SJCRH30 (cell line): ENCODE data around the gene SH3GL2. TPM values are rescaled to one million over a fixed set of nuclear protein-coding genes. Genes with fewer than 3 reads are reported as not detected.

Source experiments
- DNase-seq, 2 experiments: peaks; one replicate each; pipeline ENCODE4 v3.0.0-alpha.2; 2015 to 2020
- H3K27ac ChIP-seq: fragments of 250-450 bp; sonication (Bioruptor Pico); 2 replicates; pipeline ENCODE4 v1.5.1; 2020; ENCODE audit warnings: mild to moderate bottlenecking, moderate library complexity
- H3K27me3 ChIP-seq: fragments of 250-450 bp; sonication (Bioruptor Pico); 2 replicates; pipeline ENCODE4 v1.5.1; 2020; ENCODE audit warnings: mild to moderate bottlenecking, moderate library complexity
- H3K36me3 ChIP-seq: fragments of 250-450 bp; sonication (Bioruptor Pico); 2 replicates; pipeline ENCODE4 v1.5.1; 2020; ENCODE audit warnings: mild to moderate bottlenecking, moderate library complexity
- H3K4me1 ChIP-seq: fragments of 250-450 bp; sonication (Bioruptor Pico); 2 replicates; pipeline ENCODE4 v1.5.1; 2020; ENCODE audit warnings: mild to moderate bottlenecking, moderate library complexity
- H3K4me3 ChIP-seq: fragments of 250-450 bp; sonication (Bioruptor Pico); 2 replicates; pipeline ENCODE4 v1.5.1; 2020; ENCODE audit warnings: mild to moderate bottlenecking, moderate library complexity
- H3K9me3 ChIP-seq: fragments of 250-450 bp; sonication (Bioruptor Pico); replicated peaks from 2 replicates; pipeline ENCODE4 v1.5.1; 2020; ENCODE audit warnings: mild to moderate bottlenecking, moderate library complexity
- total RNA-seq: library from RNA; depleted of rRNA; stranded (reverse); fragments of >200 nt; shearing (Covaris generic); gene quantifications from 2 replicates; pipeline ENCODE4 v1.2.3, GENCODE V29; 2014

The SH3GL2 gene
- total RNA-seq, 1 experiment from 2014 or later: 0.10 TPM

- H3K4me3 ChIP-seq: no peak overlapping the region
- no peaks in the 10 kb centered on the region for H3K27me3 ChIP-seq
- H3K9me3 ChIP-seq: no peaks in the 10 kb centered on the region
- DNase-seq: no peak
- H3K36me3 ChIP-seq: no peaks in the 10 kb centered on the region
- no peaks in the 10 kb centered on the region for H3K4me1 ChIP-seq
- no peak overlapping the region for H3K27ac ChIP-seq
These were observed 79.4 kb downstream of the SH3GL2 start for GRCh38 chr9:17658237-17658636.

DNA sequence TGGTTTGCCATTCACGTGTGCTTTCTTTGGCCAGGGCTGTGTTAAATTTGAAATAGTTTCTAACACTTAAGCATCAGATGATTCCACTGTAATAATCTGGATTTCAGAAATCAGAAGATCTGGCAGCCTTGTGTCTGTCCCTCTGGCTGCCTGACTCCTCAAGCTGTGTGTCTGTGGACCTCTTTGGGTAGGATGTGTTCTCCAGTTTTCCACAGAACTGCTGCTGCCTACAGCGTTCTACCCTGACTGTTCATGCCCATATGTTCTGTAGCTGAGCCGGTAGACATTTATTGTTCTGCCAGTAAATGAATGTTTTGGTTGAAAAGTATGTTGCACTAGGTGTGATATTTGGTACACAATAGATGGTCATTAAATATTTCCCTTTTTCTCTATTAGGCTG is 81.3 kb downstream of the SH3GL2 start:
- DNase-seq: no peak
- H3K27me3 ChIP-seq: no peaks in the 10 kb centered on the region
- H3K4me3 ChIP-seq: no peak overlapping the region
- H3K9me3 ChIP-seq: no peaks in the 10 kb centered on the region
- H3K4me1 ChIP-seq: no peaks in the 10 kb centered on the region
- no peaks in the 10 kb centered on the region for H3K36me3 ChIP-seq
- H3K27ac ChIP-seq: no peak overlapping the region

DNA sequence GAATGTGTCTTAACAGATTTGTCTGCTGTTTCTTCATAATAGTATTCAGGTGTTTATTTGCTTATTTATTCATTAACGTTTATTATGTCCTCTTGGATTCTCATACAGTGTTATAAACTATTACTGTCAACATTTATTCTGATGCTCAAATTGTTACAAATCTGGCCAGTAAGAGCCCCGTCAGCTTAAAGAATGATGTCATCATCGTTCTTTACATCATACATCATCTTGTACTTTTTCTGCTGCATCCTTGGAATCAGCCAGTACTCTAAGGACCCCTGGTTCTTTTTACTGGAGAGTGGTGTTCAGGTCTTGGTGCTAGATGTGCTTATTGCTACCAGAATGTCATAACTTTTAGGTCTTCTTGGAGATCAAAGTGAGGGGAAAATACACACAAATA is 86.6 kb downstream of the SH3GL2 start:
- Histone ChIP-seq H3K4me3 (no peak overlapping the region), H3K27me3 (no peaks in the 10 kb centered on the region), H3K9me3 (no peaks in the 10 kb centered on the region), H3K27ac (no peak overlapping the region), H3K4me1 (no peaks in the 10 kb centered on the region), H3K36me3 (no peaks in the 10 kb centered on the region)
- no peak for DNase-seq

GRCh38 chr9:17669206-17669605 is 90.3 kb downstream of the SH3GL2 start:
- no peak overlapping the region for H3K27ac ChIP-seq
- H3K9me3 ChIP-seq: no peaks in the 10 kb centered on the region
- no peak overlapping the region for H3K4me3 ChIP-seq
- no peaks in the 10 kb centered on the region for H3K4me1 ChIP-seq
- no peaks in the 10 kb centered on the region for H3K36me3 ChIP-seq
- DNase-seq: no peak
- H3K27me3 ChIP-seq: no peaks in the 10 kb centered on the region

- Histone ChIP-seq H3K4me1 (no peaks in the 10 kb centered on the region), H3K36me3 (no peaks in the 10 kb centered on the region), H3K4me3 (no peak overlapping the region), H3K27me3 (no peaks in the 10 kb centered on the region), H3K27ac (no peak overlapping the region), H3K9me3 (no peaks in the 10 kb centered on the region)
- DNase-seq: no peak
These were observed 103.8 kb downstream of the SH3GL2 start for GRCh38 chr9:17682684-17683083.

GRCh38 chr9:17688834-17689233 is 110.0 kb downstream of the SH3GL2 start:
- H3K4me1 ChIP-seq: no peaks in the 10 kb centered on the region
- H3K4me3 ChIP-seq: no peak overlapping the region
- H3K27ac ChIP-seq: no peak overlapping the region
- H3K36me3 ChIP-seq: no peaks in the 10 kb centered on the region
- DNase-seq: no peak
- no peaks in the 10 kb centered on the region for H3K9me3 ChIP-seq
- H3K27me3 ChIP-seq: no peaks in the 10 kb centered on the region

GRCh38 chr9:17694336-17694735 is 115.5 kb downstream of the SH3GL2 start:
- Histone ChIP-seq H3K27me3 (no peaks in the 10 kb centered on the region), H3K4me3 (no peak overlapping the region), H3K36me3 (no peaks in the 10 kb centered on the region), H3K27ac (no peak overlapping the region), H3K9me3 (no peaks in the 10 kb centered on the region), H3K4me1 (peaks cover 2% of the 10 kb centered on the region)
- DNase-seq: no peak

DNA sequence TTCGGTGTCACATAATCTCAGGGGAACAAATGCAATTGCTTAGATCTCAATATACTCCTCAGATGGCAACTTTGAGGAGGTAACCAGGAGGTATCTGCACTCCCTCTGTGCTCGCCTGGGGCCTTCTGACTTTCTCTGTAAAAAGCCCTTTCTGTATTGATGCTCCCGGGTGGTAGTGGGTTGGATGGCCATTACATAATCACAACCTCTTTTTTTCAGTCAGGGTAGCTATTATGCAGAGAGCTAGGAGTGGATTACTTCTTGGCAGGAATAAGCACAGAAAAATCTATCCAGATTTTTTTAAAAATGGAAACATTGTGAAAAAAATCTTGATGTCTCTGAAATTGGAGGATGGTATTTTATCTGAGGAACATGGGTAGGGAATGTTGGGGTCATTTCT is 116.6 kb downstream of the SH3GL2 start:
- Histone ChIP-seq H3K27me3 (no peaks in the 10 kb centered on the region), H3K27ac (no peak overlapping the region), H3K4me1 (peaks cover 13% of the 10 kb centered on the region), H3K36me3 (no peaks in the 10 kb centered on the region), H3K9me3 (no peaks in the 10 kb centered on the region), H3K4me3 (no peak overlapping the region)
- DNase-seq: no peak

- H3K4me1 ChIP-seq: peaks cover 21% of the 10 kb centered on the region
- H3K27me3 ChIP-seq: no peaks in the 10 kb centered on the region
- DNase-seq: peak in 1 of 2 experiments; percentile 1
- peak overlapping the region; percentile 68 for H3K27ac ChIP-seq
- H3K9me3 ChIP-seq: no peaks in the 10 kb centered on the region; the same call in 1 of the 2 replicates
- no peak overlapping the region for H3K4me3 ChIP-seq
- no peaks in the 10 kb centered on the region for H3K36me3 ChIP-seq
These were observed 120.9 kb downstream of the SH3GL2 start for GRCh38 chr9:17699615-17700330.

DNA sequence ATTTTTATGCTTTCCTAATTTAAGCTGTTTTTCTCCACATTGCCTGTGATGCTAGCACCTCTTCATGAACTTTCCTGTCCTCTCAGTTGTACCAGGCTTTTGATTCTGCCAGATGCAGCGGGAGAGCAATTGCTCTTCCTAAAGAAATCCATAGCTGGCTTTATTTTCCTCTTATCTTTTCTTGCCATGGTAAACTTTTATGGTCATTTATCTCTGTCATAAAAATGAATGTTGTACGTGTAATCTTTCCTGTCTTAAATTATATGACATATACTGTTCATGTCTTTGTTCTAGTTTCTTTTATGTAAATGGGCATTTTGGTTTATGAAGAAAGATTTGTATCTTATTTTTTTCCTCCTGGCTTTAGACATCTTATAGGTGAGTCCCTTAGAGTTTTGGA is 127.5 kb downstream of the SH3GL2 start:
- no peaks in the 10 kb centered on the region for H3K27me3 ChIP-seq
- no peaks in the 10 kb centered on the region for H3K36me3 ChIP-seq
- DNase-seq: no peak
- no peak overlapping the region for H3K27ac ChIP-seq
- H3K4me1 ChIP-seq: peaks cover 1% of the 10 kb centered on the region; the same call in 1 of the 2 replicates
- H3K4me3 ChIP-seq: no peak overlapping the region
- no peaks in the 10 kb centered on the region; the same call in none of the 2 replicates for H3K9me3 ChIP-seq

DNA sequence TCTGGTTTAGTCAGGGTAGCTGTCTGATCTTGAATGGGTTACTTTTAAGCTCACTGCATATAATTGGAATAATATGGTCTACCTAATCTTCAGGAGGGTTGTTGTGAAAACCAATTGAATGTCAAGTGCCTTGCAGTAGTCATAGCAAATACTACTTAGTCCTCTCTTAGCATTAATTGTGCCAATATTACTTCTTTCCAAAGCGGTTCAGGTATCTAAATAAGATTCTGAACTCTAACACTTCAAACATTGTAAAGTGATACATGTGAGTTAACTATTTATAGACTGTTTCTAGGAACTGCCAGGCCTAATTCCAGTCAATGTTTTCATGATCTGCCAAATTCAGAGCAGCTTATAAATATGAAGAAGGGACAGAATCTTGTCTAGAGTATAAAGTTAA is 140.2 kb downstream of the SH3GL2 start:
- DNase-seq: no peak
- no peaks in the 10 kb centered on the region for H3K9me3 ChIP-seq
- H3K4me1 ChIP-seq: no peaks in the 10 kb centered on the region
- no peak overlapping the region for H3K4me3 ChIP-seq
- no peak overlapping the region for H3K27ac ChIP-seq
- no peaks in the 10 kb centered on the region for H3K36me3 ChIP-seq
- H3K27me3 ChIP-seq: no peaks in the 10 kb centered on the region

- H3K4me3 ChIP-seq: no peak overlapping the region
- H3K4me1 ChIP-seq: no peaks in the 10 kb centered on the region
- H3K9me3 ChIP-seq: no peaks in the 10 kb centered on the region
- no peaks in the 10 kb centered on the region for H3K36me3 ChIP-seq
- H3K27ac ChIP-seq: no peak overlapping the region
- no peaks in the 10 kb centered on the region for H3K27me3 ChIP-seq
- DNase-seq: no peak
These were observed 143.1 kb downstream of the SH3GL2 start for GRCh38 chr9:17721954-17722353.

DNA sequence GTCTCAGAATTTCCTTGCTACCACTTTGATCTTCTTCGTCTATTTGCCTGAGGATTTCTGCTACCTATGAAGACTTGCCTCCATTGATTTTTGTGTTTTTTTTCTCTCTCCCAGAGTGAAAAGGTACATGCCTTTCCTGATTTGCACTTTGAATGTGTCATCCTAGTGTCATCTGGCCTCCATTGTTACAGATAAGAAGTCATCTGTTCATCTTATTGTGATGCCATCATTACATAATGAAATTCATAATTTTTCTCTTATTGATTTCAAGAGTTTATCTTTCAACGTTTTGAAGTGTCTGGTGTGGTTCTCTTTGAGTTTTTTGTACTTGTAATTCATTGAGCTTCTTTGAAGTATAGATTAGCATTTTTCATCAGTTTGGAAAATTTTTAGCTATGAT is 144.8 kb downstream of the SH3GL2 start:
- Histone ChIP-seq H3K4me1 (no peaks in the 10 kb centered on the region), H3K4me3 (no peak overlapping the region)
- DNase-seq: no peak

DNA sequence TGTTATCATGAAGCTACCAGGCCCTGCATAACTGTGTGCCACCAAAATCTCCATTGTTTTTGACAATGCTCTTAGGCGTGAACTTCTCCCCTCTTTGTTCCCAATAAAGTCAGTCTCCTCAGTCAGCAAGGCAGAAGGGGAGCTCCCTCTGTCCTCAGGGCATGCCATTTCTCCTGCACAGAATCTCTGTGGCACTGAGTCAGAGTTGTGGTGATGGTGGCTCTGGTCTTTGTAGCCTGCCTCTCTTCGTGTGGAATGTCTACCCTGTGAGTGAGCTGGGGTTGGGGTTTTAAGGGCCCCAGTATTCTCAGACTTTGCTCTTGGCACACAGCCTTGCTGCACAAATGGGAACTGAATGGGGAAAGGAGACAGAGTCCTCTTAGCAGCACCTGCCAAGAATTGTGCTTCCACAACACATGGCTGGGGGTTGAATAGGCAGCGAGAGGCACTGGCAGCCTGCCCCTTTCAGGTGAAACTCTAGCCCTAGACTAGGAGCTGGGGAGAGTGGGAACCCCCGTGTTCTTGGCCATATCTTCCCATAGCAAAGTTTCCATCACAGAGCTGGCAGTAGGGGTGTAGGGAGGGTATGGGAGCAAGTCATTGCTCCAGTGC is 146.6 kb downstream of the SH3GL2 start:
- H3K4me3 ChIP-seq: no peak overlapping the region
- no peaks in the 10 kb centered on the region for H3K4me1 ChIP-seq
- H3K36me3 ChIP-seq: no peaks in the 10 kb centered on the region
- H3K9me3 ChIP-seq: no peaks in the 10 kb centered on the region
- no peaks in the 10 kb centered on the region for H3K27me3 ChIP-seq
- H3K27ac ChIP-seq: no peak overlapping the region
- DNase-seq: no peak

More for the DNA sequence above, 144.8 kb downstream of the SH3GL2 start:
- Histone ChIP-seq H3K9me3 (no peaks in the 10 kb centered on the region), H3K27ac (no peak overlapping the region), H3K27me3 (no peaks in the 10 kb centered on the region), H3K36me3 (no peaks in the 10 kb centered on the region)

DNA sequence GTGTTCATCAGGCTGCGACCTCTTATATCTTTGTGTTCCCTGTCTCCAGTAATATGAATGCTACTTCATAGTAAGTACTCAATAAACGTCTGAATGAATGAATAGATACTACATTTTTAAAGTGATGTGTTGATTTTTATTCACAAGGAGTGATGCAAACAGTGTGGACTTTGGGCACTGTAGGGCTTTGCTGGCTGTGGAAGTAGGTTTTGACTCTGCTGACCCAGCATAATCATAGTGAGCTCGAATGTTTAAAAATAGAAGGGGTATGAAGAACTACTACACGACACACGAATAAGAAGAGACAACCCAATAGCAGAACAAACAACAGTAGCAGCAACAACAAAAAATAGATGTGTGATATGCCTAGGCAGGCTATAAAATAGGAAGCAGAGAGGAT is 147.4 kb downstream of the SH3GL2 start:
- no peaks in the 10 kb centered on the region for H3K36me3 ChIP-seq
- no peak for DNase-seq
- no peaks in the 10 kb centered on the region for H3K9me3 ChIP-seq
- H3K27me3 ChIP-seq: no peaks in the 10 kb centered on the region
- H3K27ac ChIP-seq: no peak overlapping the region
- H3K4me3 ChIP-seq: no peak overlapping the region
- no peaks in the 10 kb centered on the region for H3K4me1 ChIP-seq

- Histone ChIP-seq H3K27me3 (no peaks in the 10 kb centered on the region), H3K9me3 (no peaks in the 10 kb centered on the region), H3K4me1 (no peaks in the 10 kb centered on the region), H3K36me3 (no peaks in the 10 kb centered on the region), H3K4me3 (no peak overlapping the region), H3K27ac (no peak overlapping the region)
- DNase-seq: no peak
These were observed 152.0 kb downstream of the SH3GL2 start for GRCh38 chr9:17730899-17731298.
